Natural killer cell (primary cell): ENCODE results near the gene RTL5. TPM values are rescaled to one million over a fixed set of nuclear protein-coding genes. Genes with fewer than 3 reads are reported as not detected.

ENCODE experiments used
- ATAC-seq, 3 donors: fragments of 150-1000 bp in 2 of 3; fragments of 200-7000 bp in 1 of 3; cut with Tn5 transposase; 1 replicate in 1 of 3; 2 replicates in 2 of 3; pipeline ENCODE4 v1.10.0; 2021; ENCODE audit warnings: mild to moderate bottlenecking in 2 of 3, moderate library complexity in 2 of 3
- DNase-seq, 2 donors: peaks; one replicate each; pipeline versions ENCODE4 v3.0.0 to v3.0.0-alpha.2; 2013 to 2021; ENCODE audit warnings: mixed read lengths in 1 of 2
- H3K27ac ChIP-seq: one replicate; pipeline ENCODE4 v1.5.1; 2013; ENCODE audit warnings: mild to moderate bottlenecking, low read length
- H3K27me3 ChIP-seq: one replicate; pipeline ENCODE4 v1.6.1; 2013; ENCODE audit warnings: low read length; ENCODE audit not compliant: control insufficient read depth, insufficient read depth
- H3K36me3 ChIP-seq: one replicate; pipeline ENCODE4 v1.6.1; 2013; ENCODE audit warnings: low read length; ENCODE audit not compliant: control insufficient read depth, insufficient read depth
- H3K4me1 ChIP-seq: one replicate; pipeline ENCODE4 v1.6.1; 2013; ENCODE audit warnings: low read length; ENCODE audit not compliant: control insufficient read depth, insufficient read depth
- H3K4me3 ChIP-seq: one replicate; pipeline ENCODE4 v1.5.1; 2013; ENCODE audit warnings: low read length
- H3K9me3 ChIP-seq: one replicate; pipeline ENCODE4 v1.6.1; 2013; ENCODE audit warnings: low read length; ENCODE audit not compliant: control insufficient read depth, insufficient read depth
- H3K27ac Mint-ChIP-seq, 2 donors: one replicate each; pipeline ENCODE4 v1.8.0; 2022; ENCODE audit warnings: mild to moderate bottlenecking in 2 of 2, mixed read lengths in 2 of 2, moderate library complexity in 1 of 2
- H3K27me3 Mint-ChIP-seq, 2 donors: one replicate each; pipeline ENCODE4 v1.8.0; 2022; ENCODE audit warnings: low read depth in 2 of 2, mixed read lengths in 2 of 2
- H3K36me3 Mint-ChIP-seq: one replicate; pipeline ENCODE4 v1.8.0; 2022; ENCODE audit warnings: mixed read lengths
- H3K4me1 Mint-ChIP-seq, 2 donors: one replicate each; pipeline ENCODE4 v1.8.0; 2022; ENCODE audit warnings: mixed read lengths in 2 of 2
- H3K4me3 Mint-ChIP-seq: one replicate; pipeline ENCODE4 v1.8.0; 2022; ENCODE audit warnings: mild to moderate bottlenecking, moderate library complexity, mixed read lengths
- H3K9me3 Mint-ChIP-seq, 2 donors: one replicate each; pipeline ENCODE4 v1.8.0; 2022; ENCODE audit warnings: mixed read lengths in 2 of 2
- WGBS: methylation state at CpG from one replicate; pipeline ENCODE4 v1.1.7; 2013; ENCODE audit warnings: missing lambda C conversion rate; ENCODE audit not compliant: insufficient coverage; 5-methylcytosine and 5-hydroxymethylcytosine counted together
- intact Hi-C: fragments of 100-400 bp; cut with micrococcal nuclease; formaldehyde crosslinking; loops from one replicate; pipeline ENCODE4 v1.14.2; 2022
- total RNA-seq, 4 donors: library from RNA; stranded (reverse); fragments of 120-200 nt in 1 of 4; gene quantifications; one replicate each; pipeline versions ENCODE4 v1.2.3 to v1.2.4, GENCODE V29; 2013 to 2022
- TF ChIP-seq, protein P1 (sequence below): fragments of 200-600 bp; IDR thresholded peaks from one replicate; pipeline ENCODE4 v1.8.0; 2022; ENCODE audit warnings: antibody characterized with exemption

The RTL5 gene
- total RNA-seq, 3 donors from 2014 or later (not counting 1 experiment from before 2014, with no cell fraction given), result 1.3 to 1.8 (median 1.7) TPM

DNA sequence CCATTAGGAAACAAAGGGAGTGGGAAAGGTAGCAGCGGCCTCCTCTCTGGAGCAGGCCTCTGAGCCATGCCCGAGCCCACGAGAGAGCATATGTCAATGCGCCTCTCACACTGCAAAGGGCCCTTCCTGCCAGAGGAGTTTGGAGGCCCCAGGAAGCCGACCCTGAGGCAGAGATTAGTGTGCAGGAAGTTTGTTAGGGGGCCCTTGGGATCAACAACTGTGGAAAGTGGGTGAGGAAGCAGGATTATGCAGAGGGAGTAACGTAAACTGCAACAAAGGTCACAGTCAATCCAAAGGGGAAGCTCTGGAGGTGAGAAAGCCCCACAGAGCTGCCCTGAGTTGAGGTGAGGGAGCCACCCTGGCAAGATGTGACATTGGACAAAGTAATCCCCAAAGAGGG lies 17.4 kb downstream of the RTL5 start:
- intact Hi-C loops, result no loop called here
- no peak for DNase-seq
- WGBS, result 72% methylated on average over 6 of the region's 6 CpGs
- Histone ChIP-seq H3K27me3 (no peaks in the 10 kb centered on the region), H3K4me3 (no peak overlapping the region), H3K4me1 (peaks cover 32% of the 10 kb centered on the region), H3K9me3 (no peaks in the 10 kb centered on the region), H3K27ac (no peak overlapping the region), H3K36me3 (peaks cover 3% of the 10 kb centered on the region)
- H3K36me3 Mint-ChIP-seq, result no peaks in the 10 kb centered on the region
- TF ChIP-seq, protein P1, sequence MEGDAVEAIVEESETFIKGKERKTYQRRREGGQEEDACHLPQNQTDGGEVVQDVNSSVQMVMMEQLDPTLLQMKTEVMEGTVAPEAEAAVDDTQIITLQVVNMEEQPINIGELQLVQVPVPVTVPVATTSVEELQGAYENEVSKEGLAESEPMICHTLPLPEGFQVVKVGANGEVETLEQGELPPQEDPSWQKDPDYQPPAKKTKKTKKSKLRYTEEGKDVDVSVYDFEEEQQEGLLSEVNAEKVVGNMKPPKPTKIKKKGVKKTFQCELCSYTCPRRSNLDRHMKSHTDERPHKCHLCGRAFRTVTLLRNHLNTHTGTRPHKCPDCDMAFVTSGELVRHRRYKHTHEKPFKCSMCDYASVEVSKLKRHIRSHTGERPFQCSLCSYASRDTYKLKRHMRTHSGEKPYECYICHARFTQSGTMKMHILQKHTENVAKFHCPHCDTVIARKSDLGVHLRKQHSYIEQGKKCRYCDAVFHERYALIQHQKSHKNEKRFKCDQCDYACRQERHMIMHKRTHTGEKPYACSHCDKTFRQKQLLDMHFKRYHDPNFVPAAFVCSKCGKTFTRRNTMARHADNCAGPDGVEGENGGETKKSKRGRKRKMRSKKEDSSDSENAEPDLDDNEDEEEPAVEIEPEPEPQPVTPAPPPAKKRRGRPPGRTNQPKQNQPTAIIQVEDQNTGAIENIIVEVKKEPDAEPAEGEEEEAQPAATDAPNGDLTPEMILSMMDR, result no peak
- H3K4me3 Mint-ChIP-seq, result no peak overlapping the region
- peaks cover 3 to 10% of the 10 kb centered on the region in 2 donors for H3K27me3 Mint-ChIP-seq
- ATAC-seq, result no peak
- H3K9me3 Mint-ChIP-seq, result no peaks in the 10 kb centered on the region
- H3K27ac Mint-ChIP-seq, result peak overlapping the region in 1 of 2 donors; percentile 52
- peaks cover 22 to 31% of the 10 kb centered on the region in 2 donors for H3K4me1 Mint-ChIP-seq

DNA sequence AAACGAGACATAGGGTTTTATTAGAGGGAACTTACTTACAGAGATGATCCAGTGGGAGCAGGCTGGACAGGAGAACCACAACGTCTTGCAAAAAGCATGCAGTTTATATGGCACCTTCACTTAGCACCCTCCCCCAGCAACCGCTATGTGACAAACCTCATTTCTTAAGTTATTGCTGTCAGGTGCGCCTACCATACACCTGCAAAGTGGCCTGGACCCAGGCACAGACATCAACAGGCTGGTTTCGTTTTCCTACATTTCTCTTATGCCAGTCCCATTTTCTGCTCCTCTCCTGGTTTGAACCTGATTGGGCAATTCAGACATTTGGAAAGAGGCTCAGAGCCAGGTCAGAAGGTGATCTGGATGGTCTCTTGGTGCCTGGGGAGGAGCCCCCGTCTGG lies 18.3 kb downstream of the RTL5 start:
- H3K36me3 Mint-ChIP-seq, result no peaks in the 10 kb centered on the region
- peaks cover 40% of the 10 kb centered on the region for H3K4me1 ChIP-seq
- peak overlapping the region in 1 of 2 donors; percentile 52 for H3K27ac Mint-ChIP-seq
- no peak overlapping the region for H3K27ac ChIP-seq
- DNase-seq (no peak), ATAC-seq (no peak)
- H3K27me3 Mint-ChIP-seq, result peaks cover 3 to 10% of the 10 kb centered on the region in 2 donors
- H3K9me3 ChIP-seq, result no peaks in the 10 kb centered on the region
- H3K27me3 ChIP-seq, result no peaks in the 10 kb centered on the region
- TF ChIP-seq, protein P1, result no peak
- 89% methylated on average over 6 of the region's 6 CpGs for WGBS
- H3K36me3 ChIP-seq, result peaks cover 7% of the 10 kb centered on the region
- H3K4me3 ChIP-seq, result no peak overlapping the region
- intact Hi-C loops, result no loop called here
- H3K4me1 Mint-ChIP-seq, result peaks cover 29 to 31% of the 10 kb centered on the region in 2 donors
- H3K4me3 Mint-ChIP-seq, result no peak overlapping the region
- H3K9me3 Mint-ChIP-seq, result no peaks in the 10 kb centered on the region

DNA sequence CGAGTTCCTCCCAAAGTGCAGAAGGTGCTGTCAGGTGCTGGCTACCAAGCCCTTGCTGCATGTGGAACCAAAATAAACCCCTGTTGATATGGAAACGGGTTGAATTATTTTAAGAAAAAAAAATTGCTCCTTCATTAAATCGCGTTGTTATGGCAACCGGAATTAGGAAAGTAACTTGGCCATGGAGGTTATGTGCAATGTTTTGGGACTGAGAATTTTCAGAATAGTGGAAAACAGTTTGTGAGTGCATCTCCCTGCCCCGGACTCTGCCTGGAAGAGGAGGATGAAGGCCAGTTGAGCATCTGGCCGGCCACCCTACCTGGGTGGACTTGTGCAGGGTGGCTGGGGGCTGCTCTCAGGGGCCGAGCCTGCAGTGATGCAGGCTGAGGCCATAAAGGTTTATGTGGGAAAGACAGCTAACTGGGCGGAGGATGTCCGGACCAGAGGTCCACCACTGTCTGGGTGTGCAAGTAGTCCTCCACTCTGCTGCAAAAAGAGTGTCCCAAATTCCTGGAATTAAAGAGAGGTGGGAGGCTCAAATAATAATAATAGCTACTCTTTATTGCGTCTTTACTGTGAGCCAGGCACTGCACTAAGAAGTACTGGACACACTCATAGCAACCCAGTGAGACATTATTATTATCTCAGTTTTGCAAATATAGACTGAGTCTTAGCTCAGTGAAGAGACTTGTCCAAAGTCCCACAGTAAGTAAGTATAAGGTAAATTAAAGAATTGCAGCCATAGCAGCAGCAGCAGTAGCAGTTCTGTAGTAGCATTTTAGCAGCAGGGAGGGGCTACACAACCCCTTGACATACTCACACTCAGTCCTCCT lies 20.6 kb downstream of the RTL5 start:
- H3K27ac ChIP-seq, result no peak overlapping the region
- no peak for ATAC-seq
- no peaks in the 10 kb centered on the region for H3K27me3 ChIP-seq
- peaks cover 56% of the 10 kb centered on the region for H3K4me1 ChIP-seq
- no peaks in the 10 kb centered on the region for H3K9me3 ChIP-seq
- peaks cover 7% of the 10 kb centered on the region for H3K36me3 ChIP-seq
- Mint-ChIP-seq H3K4me1 (peaks cover 29 to 35% of the 10 kb centered on the region in 2 donors), H3K36me3 (no peaks in the 10 kb centered on the region), H3K9me3 (no peaks in the 10 kb centered on the region), H3K27ac (peak overlapping the region in 1 of 2 donors; percentile 16), H3K27me3 (peaks cover 3 to 16% of the 10 kb centered on the region in 2 donors), H3K4me3 (no peak overlapping the region)
- TF ChIP-seq, protein P1, result no peak
- DNase-seq, result no peak
- 87% methylated on average over 10 of the region's 11 CpGs for WGBS
- no peak overlapping the region for H3K4me3 ChIP-seq
- intact Hi-C loops, result no loop called here
